H1 (cell line): ENCODE results near the gene HDAC7. TPM values are rescaled to one million over a fixed set of nuclear protein-coding genes. Genes with fewer than 3 reads are reported as not detected.

ENCODE experiments used
- CTCF ChIA-PET: fragments of 300-600 bp; sonication (Branson Sonifier 250); formaldehyde crosslinking; loops from one replicate; lab custom pipeline; 2021; ENCODE audit not compliant: partially characterized antibody; lab: Charles Lee
- POLR2A ChIA-PET: fragments of 300-600 bp; sonication (Branson Sonifier 250); formaldehyde crosslinking; loops from one replicate; lab custom pipeline; 2021; ENCODE audit warnings: inconsistent platforms; ENCODE audit not compliant: partially characterized antibody; lab: Charles Lee
- DNase-seq, 2 experiments: peaks; one replicate each; pipeline versions ENCODE4 v3.0.0 to v3.0.0-alpha.2; 2010 to 2022; ENCODE audit warnings: low spot score in 2 of 2, low read depth in 1 of 2, mixed read lengths in 1 of 2
- FAIRE-seq: peaks from 2 replicates; lab custom pipeline; 2011; peaks lifted over from hg19 to GRCh38; lab: Jason Lieb, UNC
- H2AFZ ChIP-seq: 2 replicates; pipeline ENCODE4 v1.8.1; 2012; ENCODE audit warnings: low read length, inconsistent platforms
- H2AK5ac ChIP-seq: 2 replicates; pipeline ENCODE4 v1.6.1; 2013; ENCODE audit warnings: low read depth, low read length
- H2BK120ac ChIP-seq: replicated peaks from 2 replicates; pipeline ENCODE3; 2013; ENCODE audit warnings: low read depth, low read length, inconsistent platforms
- H2BK12ac ChIP-seq: 2 replicates; pipeline ENCODE4 v1.6.1; 2013; ENCODE audit warnings: low read depth, low read length
- H2BK15ac ChIP-seq: 2 replicates; pipeline ENCODE4 v1.6.1; 2013; ENCODE audit warnings: low read length
- H2BK20ac ChIP-seq: 2 replicates; pipeline ENCODE4 v1.6.1; 2013; ENCODE audit warnings: low read length
- H2BK5ac ChIP-seq: 2 replicates; pipeline ENCODE4 v1.6.1; 2013; ENCODE audit warnings: low read depth, low read length
- H3K14ac ChIP-seq: 2 replicates; pipeline ENCODE4 v1.6.1; 2013; ENCODE audit warnings: inconsistent platforms; ENCODE audit not compliant: insufficient read length
- H3K18ac ChIP-seq: 2 replicates; pipeline ENCODE4 v1.6.1; 2013; ENCODE audit warnings: low read length; ENCODE audit errors: extremely low read depth
- H3K23ac ChIP-seq: 2 replicates; pipeline ENCODE4 v1.6.1; 2013; ENCODE audit warnings: inconsistent platforms; ENCODE audit not compliant: insufficient read length
- H3K23me2 ChIP-seq: 2 replicates; pipeline ENCODE4 v1.6.1; 2013; ENCODE audit warnings: low read depth, low read length
- H3K27ac ChIP-seq: 2 replicates; pipeline ENCODE4 v1.6.1; 2011; ENCODE audit warnings: low read depth, low read length, inconsistent platforms
- H3K27me3 ChIP-seq, 4 experiments: replicated peaks in 1 of 4; 1 replicate in 1 of 4; 2 replicates in 3 of 4; pipeline versions ENCODE4 v1.6.1 to v1.8.1; 2011 to 2013; ENCODE audit warnings: low read length in 3 of 4, mild to moderate bottlenecking in 3 of 4, inconsistent platforms in 2 of 4, mixed read lengths in 2 of 4, moderate library complexity in 1 of 4; ENCODE audit not compliant: control insufficient read depth in 3 of 4, insufficient read depth in 3 of 4; ENCODE audit errors: extremely low read depth in 1 of 4
- H3K36me3 ChIP-seq, 4 experiments: 2 replicates each; pipeline versions ENCODE4 v1.6.1 to v1.8.1; 2011 to 2013; ENCODE audit warnings: mild to moderate bottlenecking in 4 of 4, low read length in 3 of 4, moderate library complexity in 2 of 4, control low read depth in 1 of 4, inconsistent platforms in 1 of 4; ENCODE audit not compliant: insufficient read depth in 4 of 4, control insufficient read depth in 2 of 4
- H3K4ac ChIP-seq: replicated peaks from 2 replicates; pipeline ENCODE3; 2013; ENCODE audit warnings: low read length, low read depth, mixed read lengths, inconsistent platforms; ENCODE audit not compliant: insufficient read length
- H3K4me1 ChIP-seq, 4 experiments: replicated peaks in 1 of 4; 1 replicate in 1 of 4; 2 replicates in 3 of 4; pipeline versions ENCODE4 v1.6.1 to v1.8.1; 2011 to 2013; ENCODE audit warnings: low read length in 3 of 4, inconsistent platforms in 2 of 4, mixed read lengths in 1 of 4; ENCODE audit not compliant: insufficient read depth in 4 of 4, control insufficient read depth in 3 of 4
- H3K4me2 ChIP-seq, 2 experiments: 2 replicates each; pipeline versions ENCODE4 v1.6.1 to v1.8.1; 2011 to 2013; ENCODE audit warnings: low read depth in 2 of 2, low read length in 2 of 2, control low read depth in 1 of 2, inconsistent platforms in 1 of 2, mild to moderate bottlenecking in 1 of 2; ENCODE audit not compliant: insufficient read depth in 1 of 2
- H3K4me3 ChIP-seq, 4 experiments: fragments of 200-600, 300-600 bp in 1 of 4; sonication (generic), shearing (Covaris generic), sonication (Bioruptor Twin) in 1 of 4; 2 replicates each; pipeline versions ENCODE4 v1.5.1 to v1.8.1; 2011 to 2016; ENCODE audit warnings: low read length in 4 of 4, low read depth in 3 of 4, control low read depth in 2 of 4, inconsistent platforms in 2 of 4, mild to moderate bottlenecking in 2 of 4, mixed read lengths in 1 of 4, moderate library complexity in 1 of 4; ENCODE audit not compliant: insufficient read depth in 2 of 4; ENCODE audit errors: extremely low read depth in 1 of 4
- H3K56ac ChIP-seq: replicated peaks from 2 replicates; pipeline ENCODE3; 2013; ENCODE audit warnings: low read depth, mild to moderate bottlenecking, mixed read lengths, low read length, inconsistent platforms; ENCODE audit not compliant: insufficient read length
- H3K79me1 ChIP-seq: 2 replicates; pipeline ENCODE4 v1.6.1; 2013; ENCODE audit warnings: low read depth, low read length, control low read depth
- H3K79me2 ChIP-seq, 2 experiments: 2 replicates each; pipeline versions ENCODE4 v1.6.1 to v1.8.1; 2012 to 2013; ENCODE audit warnings: low read length in 2 of 2, mild to moderate bottlenecking in 2 of 2, inconsistent platforms in 1 of 2; ENCODE audit not compliant: insufficient read depth in 2 of 2, control insufficient read depth in 1 of 2
- H3K9ac ChIP-seq, 4 experiments: replicated peaks in 1 of 4; 1 replicate in 1 of 4; 2 replicates in 3 of 4; pipeline versions ENCODE4 v1.6.1 to v1.8.1; 2011 to 2013; ENCODE audit warnings: low read depth in 3 of 4, low read length in 3 of 4, control low read depth in 2 of 4, mild to moderate bottlenecking in 2 of 4, moderate library complexity in 2 of 4, inconsistent platforms in 1 of 4; ENCODE audit errors: extremely low read depth in 1 of 4
- H3K9me3 ChIP-seq, 2 experiments: 2 replicates each; pipeline versions ENCODE4 v1.6.1 to v1.8.1; 2012 to 2013; ENCODE audit warnings: mild to moderate bottlenecking in 2 of 2, moderate library complexity in 2 of 2, control low read depth in 1 of 2, inconsistent platforms in 1 of 2, low read depth in 1 of 2, low read length in 1 of 2, mixed read lengths in 1 of 2; ENCODE audit not compliant: insufficient read depth in 2 of 2
- H4K20me1 ChIP-seq, 2 experiments: replicated peaks in 1 of 2; 2 replicates each; pipeline versions ENCODE3 to v1.8.1; 2011 to 2013; ENCODE audit warnings: inconsistent platforms in 2 of 2, low read length in 2 of 2, mild to moderate bottlenecking in 1 of 2; ENCODE audit not compliant: insufficient read depth in 2 of 2, control insufficient read depth in 1 of 2
- H4K5ac ChIP-seq: 2 replicates; pipeline ENCODE4 v1.6.1; 2013; ENCODE audit warnings: low read length, low read depth, mixed read lengths, inconsistent platforms; ENCODE audit not compliant: insufficient read length
- H4K8ac ChIP-seq: 2 replicates; pipeline ENCODE4 v1.8.0; 2013; ENCODE audit warnings: mild to moderate bottlenecking, moderate library complexity, low read length, inconsistent platforms; ENCODE audit not compliant: insufficient read depth; ENCODE audit errors: extremely low read depth
- H4K91ac ChIP-seq: replicated peaks from 2 replicates; pipeline ENCODE3; 2013; ENCODE audit warnings: low read length, mixed read lengths, inconsistent platforms; ENCODE audit not compliant: insufficient read length
- GTF2F1 ChIP-seq: IDR thresholded peaks from 2 replicates; pipeline ENCODE4 v1.6.1; 2012; ENCODE audit warnings: low read depth, low read length, improper control_type of control experiment, borderline replicate concordance
- HDAC6 ChIP-seq: IDR thresholded peaks from one replicate; pipeline ENCODE4 v1.7.1; 2012; ENCODE audit warnings: low read depth, mild to moderate bottlenecking, inconsistent platforms, low read length, moderate library complexity
- SUZ12 ChIP-seq: fragments of 200-600 bp; sonication (generic); IDR thresholded peaks from 2 replicates; pipeline ENCODE4 v1.6.1; 2012; ENCODE audit warnings: mild to moderate bottlenecking, inconsistent platforms, low read length, moderate library complexity, mixed read lengths
- TAF7 ChIP-seq: optimal IDR thresholded peaks from 2 replicates; pipeline ENCODE3; 2011; ENCODE audit warnings: low read depth, mild to moderate bottlenecking, inconsistent platforms, low read length, moderate library complexity, borderline replicate concordance
- TEAD4 ChIP-seq: IDR thresholded peaks from 2 replicates; pipeline ENCODE4 v1.6.1; 2012; ENCODE audit warnings: low read depth, low read length, inconsistent platforms, mixed read lengths
- WGBS, 2 experiments: shearing (Covaris generic) in 1 of 2; methylation state at CpG; one replicate each; pipeline versions ENCODE4 v1.1.6 to v1.1.7; 2013 to 2015; ENCODE audit warnings: low lambda C conversion rate in 2 of 2, mixed read lengths in 2 of 2, inconsistent platforms in 1 of 2, low coverage in 1 of 2, missing lambda C conversion rate in 1 of 2; ENCODE audit not compliant: insufficient replicate concordance in 2 of 2, insufficient coverage in 1 of 2, insufficient read length in 1 of 2; ENCODE audit errors: extremely low coverage in 1 of 2, missing lambda C conversion rate in 1 of 2; 5-methylcytosine and 5-hydroxymethylcytosine counted together
- polyA plus RNA-seq, 7 experiments: library from polyadenylated mRNA; depleted of rRNA in 3 of 7; stranded (reverse) in 5 of 7; unstranded in 2 of 7; fragments of >200 nt in 5 of 7; fragments of 200-250 nt in 2 of 7; gene quantifications; 1 replicate in 5 of 7; 2 replicates in 1 of 7; 4 replicates in 1 of 7; pipeline versions ENCODE4 v1.2.1 to v1.2.3, GENCODE V29; 2011 to 2013; ENCODE audit warnings: missing spikeins in 2 of 7, mixed read lengths in 2 of 7
- total RNA-seq: library from RNA; stranded (reverse); fragmentation: NEBNext Ultra II Directional; extraction: Animal tissue kit (Norgen Biotek cat#: 25700); gene quantifications from 2 replicates; pipeline ENCODE4 v1.2.1, GENCODE V29; 2021
- TF ChIP-seq, protein P1 (sequence below), 3 experiments: IDR thresholded peaks; 1 replicate in 2 of 3; 2 replicates in 1 of 3; pipeline versions ENCODE4 v1.5.1 to v1.6.1; 2011; ENCODE audit warnings: low read length in 3 of 3, mild to moderate bottlenecking in 3 of 3, inconsistent platforms in 2 of 3, low read depth in 1 of 3, moderate library complexity in 1 of 3; ENCODE audit not compliant: insufficient read depth in 1 of 3; ENCODE audit errors: control extremely low read depth in 1 of 3

HDAC7 gene
- total and polyA plus RNA-seq, 2 of the 8 experiments (the other 6 are each of a cell fraction or from before 2014, with no cell fraction given): 25.5 to 84.9 TPM

DNA sequence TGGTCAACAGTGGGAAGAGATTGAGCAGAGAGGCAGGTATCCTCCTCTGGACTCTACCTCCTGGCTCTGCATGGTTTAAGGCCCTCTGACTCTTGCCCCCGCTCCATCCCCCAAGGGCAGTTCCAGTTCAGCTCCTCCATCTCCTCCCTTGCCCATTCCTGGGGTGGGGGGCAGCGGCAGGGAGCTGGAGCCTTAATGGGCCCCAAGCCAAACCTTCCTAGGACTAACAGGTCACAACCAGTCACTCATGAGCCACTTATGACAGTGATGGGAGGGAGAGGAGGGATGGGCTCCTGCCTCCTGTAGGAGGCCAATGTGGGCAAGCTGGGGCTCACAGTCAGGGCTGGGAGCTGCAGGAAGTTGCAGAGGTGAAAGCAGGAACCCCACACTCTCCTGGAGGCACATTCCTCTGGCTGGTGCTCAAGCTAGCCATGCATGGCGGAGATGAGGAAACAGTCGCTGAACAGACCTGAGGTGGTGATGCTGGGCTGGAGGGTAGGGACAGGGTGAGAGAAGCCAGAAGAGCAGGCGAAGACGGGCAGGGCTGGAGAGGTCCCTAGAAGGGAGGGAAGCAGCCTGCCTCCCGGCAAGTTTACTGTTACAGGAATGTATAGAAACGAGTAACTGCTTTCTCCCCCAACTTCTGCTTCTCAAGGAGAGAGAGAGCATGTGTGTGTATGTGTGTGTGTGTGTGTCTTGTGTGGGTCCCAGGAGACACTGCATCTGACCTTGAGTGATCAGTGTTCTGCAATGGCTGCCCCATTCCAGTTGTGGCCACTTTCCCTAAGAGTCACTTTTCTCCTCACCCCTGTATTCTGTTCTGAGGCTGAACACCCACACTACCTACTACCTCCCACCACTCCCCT is 56.0 kb downstream of the HDAC7 start:
- H3K9me3 ChIP-seq: no peaks in the 10 kb centered on the region
- no peak overlapping the region for H2BK20ac ChIP-seq
- H2BK120ac ChIP-seq: no peak overlapping the region
- no peak overlapping the region for H2AFZ ChIP-seq
- H4K20me1 ChIP-seq: no peaks in the 10 kb centered on the region
- no peak overlapping the region for H4K5ac ChIP-seq
- no peak overlapping the region for H4K8ac ChIP-seq
- H3K79me1 ChIP-seq: no peaks in the 10 kb centered on the region
- no peak overlapping the region for H4K91ac ChIP-seq
- TF ChIP-seq SUZ12: no peak
- TF ChIP-seq HDAC6: no peak
- no peak for TF ChIP-seq GTF2F1
- TF ChIP-seq TEAD4: 0 out of 2 replicates have a peak, but pooled peaks have one; percentile 27
- TF ChIP-seq, protein P1, sequence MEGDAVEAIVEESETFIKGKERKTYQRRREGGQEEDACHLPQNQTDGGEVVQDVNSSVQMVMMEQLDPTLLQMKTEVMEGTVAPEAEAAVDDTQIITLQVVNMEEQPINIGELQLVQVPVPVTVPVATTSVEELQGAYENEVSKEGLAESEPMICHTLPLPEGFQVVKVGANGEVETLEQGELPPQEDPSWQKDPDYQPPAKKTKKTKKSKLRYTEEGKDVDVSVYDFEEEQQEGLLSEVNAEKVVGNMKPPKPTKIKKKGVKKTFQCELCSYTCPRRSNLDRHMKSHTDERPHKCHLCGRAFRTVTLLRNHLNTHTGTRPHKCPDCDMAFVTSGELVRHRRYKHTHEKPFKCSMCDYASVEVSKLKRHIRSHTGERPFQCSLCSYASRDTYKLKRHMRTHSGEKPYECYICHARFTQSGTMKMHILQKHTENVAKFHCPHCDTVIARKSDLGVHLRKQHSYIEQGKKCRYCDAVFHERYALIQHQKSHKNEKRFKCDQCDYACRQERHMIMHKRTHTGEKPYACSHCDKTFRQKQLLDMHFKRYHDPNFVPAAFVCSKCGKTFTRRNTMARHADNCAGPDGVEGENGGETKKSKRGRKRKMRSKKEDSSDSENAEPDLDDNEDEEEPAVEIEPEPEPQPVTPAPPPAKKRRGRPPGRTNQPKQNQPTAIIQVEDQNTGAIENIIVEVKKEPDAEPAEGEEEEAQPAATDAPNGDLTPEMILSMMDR (IDR thresholded peaks at IDR 0.05; ENCODE audit: control extremely low read depth in 1 of 3, insufficient read depth in 1 of 3, low read depth in 1 of 3, low read length in 3 of 3): no peak
- TF ChIP-seq TAF7: no peak
- peaks cover 0 to 2% (median 0%) of the 10 kb centered on the region in 4 experiments; a peak in 2 of 7 replicates for H3K27me3 ChIP-seq
- no peak overlapping the region for H3K27ac ChIP-seq
- no peak overlapping the region for H3K4ac ChIP-seq
- H3K14ac ChIP-seq: no peak overlapping the region
- WGBS, 2 experiments: 89% methylated on average over 8 of the region's 8 CpGs; no CpG with 5 or more reads in 1 of the 2 experiments
- no peak for DNase-seq
- POLR2A ChIA-PET: interaction anchor here (0.7 to 2.6 kb wide), 4 partner anchors 9 to 205 kb away, joined by 3 to 9 read pairs (median 5); partner anchors contain the start of gene SLC48A1
- H3K9ac ChIP-seq: no peak overlapping the region
- no peak overlapping the region for H2AK5ac ChIP-seq
- H2BK15ac ChIP-seq: no peak overlapping the region
- H3K4me2 ChIP-seq: no peak overlapping the region
- H3K36me3 ChIP-seq: no peaks in the 10 kb centered on the region
- CTCF ChIA-PET: interaction anchor here (1.3 to 64.6 kb wide), 8 partner anchors 9 to 74 kb away, joined by 3 to 2442 read pairs (median 14); partner anchors contain the start of genes ENDOU and SLC48A1
- no peak overlapping the region; the same call in 1 of the 2 replicates for H3K18ac ChIP-seq
- H3K23ac ChIP-seq: no peak overlapping the region
- H2BK5ac ChIP-seq: peak overlapping the region; percentile 40
- peak overlapping the region; percentile 76; the same call in 1 of the 2 replicates for H2BK12ac ChIP-seq
- no peak overlapping the region for H3K4me3 ChIP-seq
- FAIRE-seq: no peak
- H3K23me2 ChIP-seq: peaks cover 5% of the 10 kb centered on the region; the same call in 1 of the 2 replicates
- no peaks in the 10 kb centered on the region for H3K79me2 ChIP-seq
- H3K56ac ChIP-seq: no peak overlapping the region
- peaks cover 2 to 8% (median 5%) of the 10 kb centered on the region in 4 experiments; a peak in 5 of 7 replicates for H3K4me1 ChIP-seq
